Measurements from ENCODE around the gene SUGCT.

Gene SUGCT

GRCh38 chr7:40483630-40484029 is 348.8 kb downstream of the SUGCT start:
- DNase-seq = no peak

- no peak for DNase-seq
Measured at GRCh38 chr7:40489844-40490602, 355.2 kb downstream of the SUGCT start.

GRCh38 chr7:40490603-40490924 is 355.8 kb downstream of the SUGCT start:
- DNase-seq = no peak

GRCh38 chr7:40492946-40493345 is 358.1 kb downstream of the SUGCT start:
- DNase-seq = no peak

- DNase-seq = no peak
Measured at GRCh38 chr7:40493609-40494051, 358.8 kb downstream of the SUGCT start.

GRCh38 chr7:40498924-40499510 is 364.2 kb downstream of the SUGCT start:
- no peak for DNase-seq

- DNase-seq = no peak
Measured at GRCh38 chr7:40499718-40500117, 364.9 kb downstream of the SUGCT start.

GRCh38 chr7:40500219-40500618 is 365.4 kb downstream of the SUGCT start:
- DNase-seq = no peak

GRCh38 chr7:40502359-40502758 is 367.6 kb downstream of the SUGCT start:
- DNase-seq = no peak

GRCh38 chr7:40506158-40506557 is 371.4 kb downstream of the SUGCT start:
- DNase-seq = no peak

GRCh38 chr7:40507166-40507565 is 372.4 kb downstream of the SUGCT start:
- DNase-seq = no peak

GRCh38 chr7:40509287-40509996 is 374.6 kb downstream of the SUGCT start:
- no peak for DNase-seq

- DNase-seq = no peak
Measured at GRCh38 chr7:40516376-40516775, 381.6 kb downstream of the SUGCT start.

GRCh38 chr7:40519009-40519408 is 384.2 kb downstream of the SUGCT start:
- DNase-seq = no peak

GRCh38 chr7:40520986-40521738 is 386.4 kb downstream of the SUGCT start:
- no peak for DNase-seq

GRCh38 chr7:40525764-40526163 is 391.0 kb downstream of the SUGCT start:
- DNase-seq = no peak

GRCh38 chr7:40526951-40527715 is 392.3 kb downstream of the SUGCT start:
- DNase-seq = no peak

- DNase-seq = no peak
Measured at GRCh38 chr7:40527723-40528122, 392.9 kb downstream of the SUGCT start.

GRCh38 chr7:40530292-40530691 is 395.5 kb downstream of the SUGCT start:
- no peak for DNase-seq

GRCh38 chr7:40531956-40532355 is 397.2 kb downstream of the SUGCT start:
- no peak for DNase-seq

- no peak for DNase-seq
Measured at GRCh38 chr7:40535678-40536077, 400.9 kb downstream of the SUGCT start.

- no peak for DNase-seq
Measured at GRCh38 chr7:40536421-40536820, 401.6 kb downstream of the SUGCT start.

GRCh38 chr7:40538281-40538680 is 403.5 kb downstream of the SUGCT start:
- DNase-seq = no peak
